Stomach (tissue), 4 donors: ENCODE data around the gene RAB43.

Experiments
- EP300 ChIP-seq: sonication (generic); formaldehyde crosslinking; IDR thresholded peaks from one replicate; pipeline ENCODE4 v1.6.1; 2017; ENCODE audit warnings: antibody characterized with exemption
- POLR2A ChIP-seq, 4 donors: fragments of 450-650 bp; IDR thresholded peaks; one replicate each; pipeline ENCODE4 v1.6.1; 2016; ENCODE audit warnings: antibody characterized with exemption in 4 of 4, control low read depth in 2 of 4, mild to moderate bottlenecking in 1 of 4, moderate library complexity in 1 of 4
- POLR2AphosphoS5 ChIP-seq, 3 donors: sonication (generic); formaldehyde crosslinking; IDR thresholded peaks; one replicate each; pipeline ENCODE4 v1.6.1; 2016; ENCODE audit warnings: antibody characterized with exemption in 3 of 3
- TF ChIP-seq, protein P1 (sequence below), 7 experiments: fragments of 450-650 bp in 4 of 7; fragments of 200-600 bp in 3 of 7; sonication (generic) in 3 of 7; IDR thresholded peaks; one replicate each; pipeline ENCODE4 v1.5.1; 2016 to 2019; ENCODE audit warnings: antibody characterized with exemption in 7 of 7, control low read depth in 2 of 7, mild to moderate bottlenecking in 1 of 7

DNA sequence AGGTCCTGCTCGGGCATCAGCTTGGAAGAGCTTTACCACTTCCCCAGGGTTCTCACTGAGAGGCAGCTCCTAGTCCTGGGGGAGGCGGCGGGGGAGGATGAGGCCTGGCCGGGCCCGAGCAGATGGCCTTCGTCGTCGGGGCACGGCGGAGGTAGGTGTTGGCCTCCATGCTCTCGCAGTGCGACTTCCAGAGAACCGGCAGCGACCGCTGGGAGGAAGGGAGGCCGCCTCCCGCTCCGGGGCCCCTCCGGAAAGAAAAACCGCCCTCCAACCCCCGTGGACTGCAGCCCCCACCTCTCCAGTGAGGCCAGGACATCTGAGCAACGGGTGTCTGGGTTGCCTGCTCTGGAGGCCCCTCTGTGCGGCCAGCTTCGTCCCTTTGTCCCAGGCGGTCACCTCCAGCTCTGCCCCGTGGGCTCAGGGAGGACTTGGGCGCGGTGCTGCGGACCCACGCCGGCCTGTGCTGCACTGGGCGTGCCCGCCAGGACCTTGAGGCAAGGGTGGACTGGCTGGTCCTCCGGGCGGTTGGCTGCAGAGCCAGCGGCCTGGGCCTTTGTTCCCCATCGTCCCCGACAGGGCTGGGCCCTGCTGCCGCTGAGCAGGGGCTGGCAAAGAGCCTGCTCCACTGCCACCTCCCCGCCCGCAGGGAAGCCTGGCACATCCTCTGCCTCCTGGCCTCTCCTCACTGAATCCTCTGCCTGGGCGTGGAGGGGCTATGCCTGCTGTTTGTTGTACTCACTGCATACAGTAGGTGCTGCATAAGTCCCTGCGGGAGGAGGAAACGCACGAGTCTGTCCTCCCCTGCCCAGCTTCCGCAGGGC, 74.7 kb downstream of the RAB43 start:
- TF ChIP-seq POLR2AphosphoS5 (IDR thresholded peaks at IDR 0.05): no peak
- TF ChIP-seq, protein P1, sequence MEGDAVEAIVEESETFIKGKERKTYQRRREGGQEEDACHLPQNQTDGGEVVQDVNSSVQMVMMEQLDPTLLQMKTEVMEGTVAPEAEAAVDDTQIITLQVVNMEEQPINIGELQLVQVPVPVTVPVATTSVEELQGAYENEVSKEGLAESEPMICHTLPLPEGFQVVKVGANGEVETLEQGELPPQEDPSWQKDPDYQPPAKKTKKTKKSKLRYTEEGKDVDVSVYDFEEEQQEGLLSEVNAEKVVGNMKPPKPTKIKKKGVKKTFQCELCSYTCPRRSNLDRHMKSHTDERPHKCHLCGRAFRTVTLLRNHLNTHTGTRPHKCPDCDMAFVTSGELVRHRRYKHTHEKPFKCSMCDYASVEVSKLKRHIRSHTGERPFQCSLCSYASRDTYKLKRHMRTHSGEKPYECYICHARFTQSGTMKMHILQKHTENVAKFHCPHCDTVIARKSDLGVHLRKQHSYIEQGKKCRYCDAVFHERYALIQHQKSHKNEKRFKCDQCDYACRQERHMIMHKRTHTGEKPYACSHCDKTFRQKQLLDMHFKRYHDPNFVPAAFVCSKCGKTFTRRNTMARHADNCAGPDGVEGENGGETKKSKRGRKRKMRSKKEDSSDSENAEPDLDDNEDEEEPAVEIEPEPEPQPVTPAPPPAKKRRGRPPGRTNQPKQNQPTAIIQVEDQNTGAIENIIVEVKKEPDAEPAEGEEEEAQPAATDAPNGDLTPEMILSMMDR (IDR thresholded peaks at IDR 0.05): no peak
- no peak for TF ChIP-seq EP300
- TF ChIP-seq POLR2A (IDR thresholded peaks at IDR 0.05): no peak
